Stimulated activated naive CD4-positive, alpha-beta T cell (primary cell): ENCODE measurements around the gene MUC16.

ENCODE experiments used
- DNase-seq, 6 experiments: peaks; one replicate each; lab custom pipeline; 2025; lab: John Stamatoyannopoulos, UW

The MUC16 gene

GRCh38 chr19:9008667-9009066, 1.5 kb downstream of the MUC16 start:
- no peak for DNase-seq

- no peak for DNase-seq
Observed at GRCh38 chr19:9000933-9001332, 9.3 kb downstream of the MUC16 start.

- DNase-seq, result peak in 1 of 6 experiments; percentile 7
Observed at GRCh38 chr19:8988204-8988603, 22.0 kb downstream of the MUC16 start.

GRCh38 chr19:8986296-8986695, 23.9 kb downstream of the MUC16 start:
- DNase-seq, result no peak

DNA sequence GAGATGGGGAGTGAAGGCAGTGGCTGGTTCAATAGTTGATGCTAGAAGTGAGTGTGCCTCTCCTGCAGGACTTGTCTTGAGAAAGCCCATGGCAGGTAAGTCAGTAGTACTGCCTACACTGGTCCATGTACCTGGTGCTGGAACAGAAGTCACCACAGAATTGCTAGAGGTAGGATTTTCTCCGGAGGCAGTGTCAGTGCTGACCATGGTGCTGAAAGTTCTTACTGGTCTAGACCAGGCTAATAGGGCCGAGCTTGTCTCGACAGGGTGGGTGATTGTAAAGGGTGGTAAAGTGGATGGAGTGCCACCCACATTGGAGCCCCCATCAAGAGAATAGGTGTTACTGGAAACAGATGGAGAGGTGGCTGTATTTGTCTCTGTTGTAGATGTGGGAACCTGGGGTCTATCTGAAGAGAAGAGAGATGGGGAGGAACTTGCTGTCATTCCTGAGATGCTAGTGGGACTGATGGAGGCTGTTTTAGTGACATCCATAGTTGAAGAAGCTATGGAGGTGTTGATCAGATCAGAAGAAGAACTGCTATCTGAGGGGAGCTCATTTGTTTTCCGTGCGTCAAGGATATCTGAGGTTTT, 36.6 kb downstream of the MUC16 start:
- DNase-seq, result no peak

DNA sequence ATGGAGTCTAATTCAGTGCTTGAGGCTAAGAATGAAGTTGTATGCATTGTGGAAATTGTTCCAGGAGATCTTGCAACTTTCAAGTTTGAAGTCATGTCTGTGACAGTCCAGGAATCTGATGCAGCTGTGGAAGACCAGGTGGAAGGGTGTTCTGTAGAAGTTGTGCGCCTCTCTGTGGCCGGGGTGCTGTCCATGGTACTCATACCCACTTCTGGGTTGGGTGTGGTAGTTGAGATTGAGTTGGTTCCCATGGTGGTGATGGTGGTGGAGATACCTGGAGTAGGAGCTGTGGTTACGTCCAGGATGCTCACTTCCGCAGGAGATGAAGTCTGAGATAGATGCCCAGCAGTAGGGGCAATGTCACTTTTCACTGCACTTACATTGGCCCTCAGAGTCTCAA, 44.3 kb downstream of the MUC16 start:
- DNase-seq, result no peak
